Liver (tissue), 9 donors: ENCODE measurements around the gene LY6G6C. TPM values are rescaled to one million over a fixed set of nuclear protein-coding genes. Genes with fewer than 3 reads are reported as not detected.

Experiments used
- DNase-seq: peaks from one replicate; pipeline ENCODE4 v3.0.0-alpha.2; 2017; ENCODE audit warnings: low spot score
- H3K27ac ChIP-seq, 2 donors: one replicate each; pipeline ENCODE4 v1.7.0; 2013; ENCODE audit warnings: inconsistent platforms in 2 of 2, low read length in 2 of 2, control low read depth in 1 of 2, low read depth in 1 of 2, mild to moderate bottlenecking in 1 of 2
- H3K27me3 ChIP-seq, 4 donors: one replicate each; pipeline versions ENCODE4 v1.6.1 to v1.7.0; 2013; ENCODE audit warnings: low read length in 3 of 4, inconsistent platforms in 1 of 4, mild to moderate bottlenecking in 1 of 4, moderate library complexity in 1 of 4; ENCODE audit not compliant: control insufficient read depth in 4 of 4, insufficient read depth in 4 of 4
- H3K36me3 ChIP-seq, 4 donors: one replicate each; pipeline versions ENCODE4 v1.6.1 to v1.7.0; 2013; ENCODE audit warnings: low read length in 3 of 4, mild to moderate bottlenecking in 3 of 4, low read depth in 1 of 4, moderate library complexity in 1 of 4; ENCODE audit not compliant: control insufficient read depth in 4 of 4, insufficient read depth in 3 of 4
- H3K4me1 ChIP-seq, 4 donors: one replicate each; pipeline versions ENCODE4 v1.6.1 to v1.7.0; 2013; ENCODE audit warnings: low read length in 3 of 4, mild to moderate bottlenecking in 3 of 4, moderate library complexity in 1 of 4; ENCODE audit not compliant: control insufficient read depth in 4 of 4, insufficient read depth in 4 of 4
- H3K4me3 ChIP-seq, 3 donors: one replicate each; pipeline versions ENCODE4 v1.6.1 to v1.7.0; 2013; ENCODE audit warnings: low read length in 3 of 3, control low read depth in 1 of 3, low read depth in 1 of 3, mild to moderate bottlenecking in 1 of 3
- H3K9ac ChIP-seq, 2 donors: one replicate each; pipeline ENCODE4 v1.7.0; 2013; ENCODE audit warnings: low read length in 2 of 2, mild to moderate bottlenecking in 2 of 2, moderate library complexity in 2 of 2, control low read depth in 1 of 2, low read depth in 1 of 2
- H3K9me3 ChIP-seq, 4 donors: one replicate each; pipeline versions ENCODE4 v1.6.1 to v1.7.0; 2013; ENCODE audit warnings: low read length in 3 of 4; ENCODE audit not compliant: control insufficient read depth in 4 of 4
- ATF3 ChIP-seq: IDR thresholded peaks from 2 replicates; pipeline ENCODE4 v1.6.1; 2016; ENCODE audit warnings: antibody characterized with exemption
- CTCF ChIP-seq: fragments of 150-350 bp; IDR thresholded peaks from 2 replicates; pipeline ENCODE4 v1.5.1; 2017; ENCODE audit warnings: improper control_type of control experiment, low read depth, low read length; ENCODE audit not compliant: missing input control
- FOXA1 ChIP-seq: IDR thresholded peaks from 2 replicates; pipeline ENCODE4 v1.6.1; 2016; ENCODE audit warnings: antibody characterized with exemption
- FOXA2 ChIP-seq: IDR thresholded peaks from 2 replicates; pipeline ENCODE4 v1.6.1; 2016; ENCODE audit warnings: antibody characterized with exemption
- GABPA ChIP-seq, 2 donors: IDR thresholded peaks in 1 of 2; conservative IDR thresholded peaks in 1 of 2; 2 replicates each; pipeline ENCODE4 v1.6.1; 2016; ENCODE audit warnings: antibody characterized with exemption in 2 of 2, mild to moderate bottlenecking in 1 of 2, moderate library complexity in 1 of 2
- JUND ChIP-seq, 2 donors: IDR thresholded peaks; 2 replicates each; pipeline ENCODE4 v1.6.1; 2016; ENCODE audit warnings: antibody characterized with exemption in 2 of 2
- MAX ChIP-seq: IDR thresholded peaks from 2 replicates; pipeline ENCODE4 v1.6.1; 2016; ENCODE audit warnings: antibody characterized with exemption
- NR2F2 ChIP-seq: IDR thresholded peaks from 2 replicates; pipeline ENCODE4 v1.6.1; 2016; ENCODE audit warnings: antibody characterized with exemption
- RAD21 ChIP-seq, 2 donors: IDR thresholded peaks; 2 replicates each; pipeline ENCODE4 v1.6.1; 2016; ENCODE audit warnings: antibody characterized with exemption in 2 of 2, mild to moderate bottlenecking in 2 of 2
- REST ChIP-seq: IDR thresholded peaks from 2 replicates; pipeline ENCODE4 v1.6.1; 2016; ENCODE audit warnings: antibody characterized with exemption, mild to moderate bottlenecking
- SP1 ChIP-seq: IDR thresholded peaks from 2 replicates; pipeline ENCODE4 v1.6.1; 2018; ENCODE audit warnings: antibody characterized with exemption, mild to moderate bottlenecking
- TAF1 ChIP-seq: conservative IDR thresholded peaks from 2 replicates; pipeline ENCODE4 v1.6.1; 2016; ENCODE audit warnings: antibody characterized with exemption, mild to moderate bottlenecking
- YY1 ChIP-seq: IDR thresholded peaks from 2 replicates; pipeline ENCODE4 v1.6.1; 2016; ENCODE audit warnings: antibody characterized with exemption, mild to moderate bottlenecking
- ZBTB33 ChIP-seq: IDR thresholded peaks from 2 replicates; pipeline ENCODE4 v1.6.1; 2016; ENCODE audit warnings: antibody characterized with exemption
- WGBS: extraction: QIAGEN DNeasy Blood & Tissue Kit; methylation state at CpG from one replicate; pipeline ENCODE4 v1.1.7; 2013; 5-methylcytosine and 5-hydroxymethylcytosine counted together
- polyA plus RNA-seq, 2 donors: library from polyadenylated mRNA; stranded (reverse) in 1 of 2; unstranded in 1 of 2; fragments of 200-250 nt in 1 of 2; fragments of >200 nt in 1 of 2; fragmentation: Nextera tagmentation in 1 of 2; extraction: Ambion mirVana in 1 of 2; gene quantifications; one replicate each; pipeline versions ENCODE4 v1.2.1 to v1.2.3, GENCODE V29; 2013 to 2015
- total RNA-seq, 2 donors: library from RNA; depleted of rRNA; stranded (reverse); fragments of >200 nt; gene quantifications; one replicate each; pipeline ENCODE4 v1.2.3, GENCODE V29; 2014
- donor health status: healthy.
- donor health status: healthy.
- donor health status: healthy.
- donor health status: healthy.
- donor health status: healthy.

LY6G6C gene
- total RNA-seq (not detected), polyA plus RNA-seq (not detected)

- TF ChIP-seq YY1 (no peak), MAX (no peak), ATF3 (no peak), REST (no peak), SP1 (no peak), CTCF (no peak), ZBTB33 (no peak), JUND (IDR thresholded peaks at IDR 0.05) (no peak), NR2F2 (no peak), FOXA1 (no peak)
- H3K27me3 ChIP-seq, result no peaks in the 10 kb centered on the region
- H3K9me3 ChIP-seq, result no peaks in the 10 kb centered on the region
- H3K4me3 ChIP-seq, result no peak within 1 kb of the TSS
- no peaks in the 10 kb centered on the region for H3K4me1 ChIP-seq
- H3K36me3 ChIP-seq, result peaks cover 0 to 5% (median 0%) of the 10 kb centered on the region in 4 donors
- H3K27ac ChIP-seq, result no peak within 1 kb of the TSS
- no peak for DNase-seq
- peak within 1 kb of the TSS in 1 of 2 donors; percentile 1 for H3K9ac ChIP-seq
- WGBS, result 86% methylated on average over 4 of the region's 4 CpGs
These were observed at the start of gene LY6G6C for GRCh38 chr6:31721351-31722020. Gene LY6G6C, minus strand, starts transcription at chr6:31721746. Its CDS starts 67 bp downstream, at chr6:31721679.

GRCh38 chr6:31770860-31771259 is 49.3 kb upstream of the LY6G6C start:
- no peak overlapping the region for H3K9ac ChIP-seq
- DNase-seq, result no peak
- no peak overlapping the region for H3K4me3 ChIP-seq
- no peak overlapping the region for H3K27ac ChIP-seq
- H3K9me3 ChIP-seq, result no peaks in the 10 kb centered on the region
- no peak for TF ChIP-seq ZBTB33
- no peak for TF ChIP-seq ATF3
- TF ChIP-seq GABPA (IDR thresholded peaks at IDR 0.05 in 1 of 2, conservative IDR thresholded peaks at IDR 0.05 in 1 of 2), result no peak
- no peak for TF ChIP-seq REST
- TF ChIP-seq FOXA2, result no peak
- TF ChIP-seq TAF1, result no peak
- TF ChIP-seq JUND (IDR thresholded peaks at IDR 0.05), result no peak
- no peak for TF ChIP-seq NR2F2
- TF ChIP-seq RAD21 (IDR thresholded peaks at IDR 0.05), result no peak
- TF ChIP-seq YY1, result no peak
- H3K27me3 ChIP-seq, result no peaks in the 10 kb centered on the region
- 85% methylated on average over 2 of the region's 2 CpGs for WGBS
- H3K36me3 ChIP-seq, result no peaks in the 10 kb centered on the region
- peaks cover 5 to 17% (median 9%) of the 10 kb centered on the region in 4 donors for H3K4me1 ChIP-seq
